ENCODE measurements around the gene AP5Z1. TPM values are rescaled to one million over a fixed set of nuclear protein-coding genes. Genes with fewer than 3 reads are reported as not detected.

AP5Z1 gene
- total and polyA plus RNA-seq, 2 experiments from 2014 or later: 21.1 to 22.6 TPM

- Histone ChIP-seq H3K27ac (no peak overlapping the region), H3K9me3 (ENCODE audit: low read depth) (no peaks in the 10 kb centered on the region), H3K4me1 (ENCODE audit: low read depth) (no peaks in the 10 kb centered on the region), H3K36me3 (peaks cover 71% of the 10 kb centered on the region), H3K27me3 (no peaks in the 10 kb centered on the region), H3K4me3 (no peak overlapping the region)
- TF ChIP-seq CTCF (IDR thresholded peaks at IDR 0.05; ENCODE audit: low read depth, low read length): no peak
- no peak for DNase-seq (ENCODE audit: low read depth in 1 of 2, low spot score in 1 of 2)
These were observed 16.2 kb upstream of the AP5Z1 start for GRCh38 chr7:4759211-4759610.

- H3K36me3 ChIP-seq: peaks cover 56% of the 10 kb centered on the region
- H3K4me1 ChIP-seq (ENCODE audit: low read depth): no peaks in the 10 kb centered on the region
- no peak for TF ChIP-seq CTCF (IDR thresholded peaks at IDR 0.05; ENCODE audit: low read depth, low read length)
- no peak overlapping the region for H3K27ac ChIP-seq
- H3K27me3 ChIP-seq: no peaks in the 10 kb centered on the region
- no peak for DNase-seq (ENCODE audit: low read depth in 1 of 2, low spot score in 1 of 2)
- H3K9me3 ChIP-seq (ENCODE audit: low read depth): no peaks in the 10 kb centered on the region
- H3K4me3 ChIP-seq: no peak overlapping the region
These were observed 14.5 kb upstream of the AP5Z1 start for GRCh38 chr7:4760952-4761351.

- no peak for DNase-seq (ENCODE audit: low read depth in 1 of 2, low spot score in 1 of 2)
- no peak for TF ChIP-seq CTCF (IDR thresholded peaks at IDR 0.05; ENCODE audit: low read depth, low read length)
- peaks cover 48% of the 10 kb centered on the region for H3K36me3 ChIP-seq
- no peaks in the 10 kb centered on the region for H3K9me3 ChIP-seq (ENCODE audit: low read depth)
- H3K4me3 ChIP-seq: no peak overlapping the region
- no peak overlapping the region for H3K27ac ChIP-seq
- no peaks in the 10 kb centered on the region for H3K4me1 ChIP-seq (ENCODE audit: low read depth)
- H3K27me3 ChIP-seq: no peaks in the 10 kb centered on the region
These were observed 13.0 kb upstream of the AP5Z1 start for GRCh38 chr7:4762121-4763055.

GRCh38 chr7:4763091-4763793, 12.2 kb upstream of the AP5Z1 start:
- Histone ChIP-seq H3K36me3 (peaks cover 42% of the 10 kb centered on the region), H3K27me3 (no peaks in the 10 kb centered on the region), H3K9me3 (ENCODE audit: low read depth) (no peaks in the 10 kb centered on the region), H3K27ac (no peak overlapping the region), H3K4me3 (no peak overlapping the region), H3K4me1 (ENCODE audit: low read depth) (no peaks in the 10 kb centered on the region)
- TF ChIP-seq CTCF (IDR thresholded peaks at IDR 0.05; ENCODE audit: low read depth, low read length): no peak
- DNase-seq (ENCODE audit: low read depth in 1 of 2, low spot score in 1 of 2): no peak

- H3K9me3 ChIP-seq (ENCODE audit: low read depth): no peaks in the 10 kb centered on the region
- H3K4me1 ChIP-seq (ENCODE audit: low read depth): no peaks in the 10 kb centered on the region
- no peak overlapping the region for H3K4me3 ChIP-seq
- no peak for TF ChIP-seq CTCF (IDR thresholded peaks at IDR 0.05; ENCODE audit: low read depth, low read length)
- no peak overlapping the region for H3K27ac ChIP-seq
- H3K27me3 ChIP-seq: no peaks in the 10 kb centered on the region
- no peak for DNase-seq (ENCODE audit: low read depth in 1 of 2, low spot score in 1 of 2)
- peaks cover 38% of the 10 kb centered on the region for H3K36me3 ChIP-seq
These were observed 11.6 kb upstream of the AP5Z1 start for GRCh38 chr7:4763794-4764185.
